GM12878 (cell line): ENCODE data around the gene ETV6. TPM values are rescaled to one million over a fixed set of nuclear protein-coding genes. Genes with fewer than 3 reads are reported as not detected.
A peak's percentile ranks its signal among the peaks of the same experiment; 100 is the strongest.

Experiments used
- CEBPB ChIP-seq, 2 experiments: fragments of 150-350 bp in 1 of 2; IDR thresholded peaks; 2 replicates each; pipeline ENCODE4 v1.6.1; 2012 to 2014; ENCODE audit warnings: low read depth in 2 of 2, low read length in 2 of 2, borderline replicate concordance in 1 of 2, inconsistent platforms in 1 of 2
- CHD1 ChIP-seq: IDR thresholded peaks from 2 replicates; pipeline ENCODE4 v1.6.1; 2012; ENCODE audit warnings: low read depth, low read length, improper control_type of control experiment
- CHD2 ChIP-seq: IDR thresholded peaks from 2 replicates; pipeline ENCODE4 v1.6.1; 2011; ENCODE audit warnings: low read depth, low read length, improper control_type of control experiment, borderline replicate concordance
- CHD4 ChIP-seq: fragments of 200-600 bp; sonication (generic); IDR thresholded peaks from 2 replicates; pipeline ENCODE4 v1.6.1; 2016; ENCODE audit warnings: mild to moderate bottlenecking
- ETV6 ChIP-seq, 2 experiments: fragments of 450-650 bp in 1 of 2; IDR thresholded peaks in 1 of 2; conservative IDR thresholded peaks in 1 of 2; 2 replicates each; pipeline ENCODE4 v1.6.1; 2014; ENCODE audit warnings: antibody characterized with exemption in 1 of 2, borderline replicate concordance in 1 of 2, low read depth in 1 of 2, mild to moderate bottlenecking in 1 of 2, moderate library complexity in 1 of 2
- JUNB ChIP-seq: IDR thresholded peaks from 2 replicates; pipeline ENCODE4 v1.6.1; 2016; ENCODE audit warnings: antibody characterized with exemption, mild to moderate bottlenecking
- NFYB ChIP-seq: IDR thresholded peaks from 2 replicates; pipeline ENCODE4 v1.6.1; 2011; ENCODE audit warnings: low read depth, mild to moderate bottlenecking, low read length, improper control_type of control experiment, moderate library complexity; ENCODE audit not compliant: insufficient read depth
- RUNX3 ChIP-seq: IDR thresholded peaks from 2 replicates; pipeline ENCODE4 v1.6.1; 2012; ENCODE audit warnings: low read length, inconsistent platforms
- SUPT20H ChIP-seq: IDR thresholded peaks from 2 replicates; pipeline ENCODE4 v1.6.1; 2011; ENCODE audit warnings: low read depth, mild to moderate bottlenecking, low read length, moderate library complexity, borderline replicate concordance; ENCODE audit not compliant: control insufficient read depth
- WRNIP1 ChIP-seq: IDR thresholded peaks from 2 replicates; pipeline ENCODE4 v1.6.1; 2011; ENCODE audit warnings: low read depth, low read length, improper control_type of control experiment, borderline replicate concordance
- ZNF207 ChIP-seq: fragments of 450-650 bp; IDR thresholded peaks from 2 replicates; pipeline ENCODE4 v1.6.1; 2014; ENCODE audit warnings: antibody characterized with exemption, mild to moderate bottlenecking, borderline replicate concordance
- polyA plus RNA-seq, 11 experiments: library from polyadenylated mRNA; depleted of rRNA in 4 of 11; unstranded in 6 of 11; stranded (reverse) in 5 of 11; fragments of >200 nt; fragmentation: Nextera tagmentation in 4 of 11; fragmentation: Illumina TruSeq in 1 of 11; extraction: Ambion mirVana in 4 of 11; extraction: Trizol in 1 of 11; gene quantifications; 1 replicate in 1 of 11; 2 replicates in 10 of 11; pipeline versions ENCODE4 v1.2.1 to v1.2.3, GENCODE V29; 2011 to 2016; ENCODE audit warnings: inconsistent platforms in 2 of 11, missing spikeins in 2 of 11, low read depth in 1 of 11
- total RNA-seq, 4 experiments: library from RNA; depleted of rRNA in 3 of 4; stranded (reverse); fragments of >200 nt in 3 of 4; fragmentation: Illumina TruSeq in 1 of 4; extraction: Trizol in 1 of 4; gene quantifications; 2 replicates each; pipeline versions ENCODE4 v1.2.1 to v1.2.3, GENCODE V29; 2013 to 2021
- TF ChIP-seq, protein P1 (sequence below): fragments of 450-650 bp; IDR thresholded peaks from 2 replicates; pipeline ENCODE4 v1.6.1; 2017; ENCODE audit warnings: mild to moderate bottlenecking
- TF ChIP-seq, protein P2 (sequence below): fragments of 450-650 bp; IDR thresholded peaks from 2 replicates; pipeline ENCODE4 v1.6.1; 2017; ENCODE audit warnings: antibody characterized with exemption, mild to moderate bottlenecking, moderate library complexity
- TF ChIP-seq, protein P3 (sequence below): IDR thresholded peaks from 2 replicates; pipeline ENCODE4 v1.6.1; 2011; ENCODE audit warnings: borderline replicate concordance, low read depth, mild to moderate bottlenecking, moderate library complexity, mixed read lengths, low read length; ENCODE audit not compliant: insufficient read depth; ENCODE audit errors: extremely low read length
- TF ChIP-seq, protein P4 (sequence below): fragments of 450-650 bp; IDR thresholded peaks from 2 replicates; pipeline ENCODE4 v1.6.1; 2016; ENCODE audit warnings: mild to moderate bottlenecking, moderate library complexity, borderline replicate concordance
- TF ChIP-seq, protein P5 (sequence below): IDR thresholded peaks from 2 replicates; pipeline ENCODE4 v1.6.1; 2012; ENCODE audit warnings: low read depth, low read length, improper control_type of control experiment
- TF ChIP-seq, protein P6 (sequence below): fragments of 450-650 bp; IDR thresholded peaks from 2 replicates; pipeline ENCODE4 v1.6.1; 2016; ENCODE audit warnings: mild to moderate bottlenecking

ETV6 gene
- total and polyA plus RNA-seq, 10 of the 15 experiments (the other 5 are each of a cell fraction or from before 2014, with no cell fraction given), result 6.6 to 74.8 (median 24.6) TPM

DNA sequence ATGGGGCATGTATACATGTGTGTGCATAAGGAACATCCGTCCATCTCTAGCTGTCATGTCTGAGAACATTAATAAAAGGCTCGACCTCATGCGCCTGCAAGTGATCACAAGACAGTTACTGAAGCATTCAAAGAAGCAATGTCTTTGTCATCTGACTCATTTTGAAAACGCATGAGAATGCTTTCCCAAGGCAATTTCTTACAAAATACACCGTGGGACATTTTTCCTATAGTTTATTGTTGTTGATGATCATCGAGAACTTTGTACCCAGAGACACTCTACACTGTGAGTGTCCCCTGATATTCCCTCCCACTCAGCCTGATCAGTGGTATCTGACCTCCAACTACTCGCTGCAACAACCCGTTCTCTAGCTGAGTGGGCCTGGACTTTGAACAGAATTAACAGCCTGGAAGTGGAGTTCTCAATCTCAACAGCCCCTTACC is 68.1 kb downstream of the ETV6 start (continued):
- TF ChIP-seq CHD4 (no peak), RUNX3 (peak; percentile 37; the same call in 1 of the 2 replicates), NFYB (no peak), SUPT20H (no peak), CEBPB (IDR thresholded peaks at IDR 0.05; ENCODE audit: borderline replicate concordance in 1 of 2, low read depth in 2 of 2, low read length in 2 of 2) (no peak), WRNIP1 (no peak), ETV6 (conservative IDR thresholded peaks at IDR 0.05 in 1 of 2, IDR thresholded peaks at IDR 0.05 in 1 of 2; ENCODE audit: borderline replicate concordance in 1 of 2, low read depth in 1 of 2) (no peak), CHD1 (no peak), CHD2 (0 out of 2 replicates have a peak, but pooled peaks have one; percentile 32), JUNB (peak; percentile 57), ZNF207 (no peak)
- TF ChIP-seq, protein P1, sequence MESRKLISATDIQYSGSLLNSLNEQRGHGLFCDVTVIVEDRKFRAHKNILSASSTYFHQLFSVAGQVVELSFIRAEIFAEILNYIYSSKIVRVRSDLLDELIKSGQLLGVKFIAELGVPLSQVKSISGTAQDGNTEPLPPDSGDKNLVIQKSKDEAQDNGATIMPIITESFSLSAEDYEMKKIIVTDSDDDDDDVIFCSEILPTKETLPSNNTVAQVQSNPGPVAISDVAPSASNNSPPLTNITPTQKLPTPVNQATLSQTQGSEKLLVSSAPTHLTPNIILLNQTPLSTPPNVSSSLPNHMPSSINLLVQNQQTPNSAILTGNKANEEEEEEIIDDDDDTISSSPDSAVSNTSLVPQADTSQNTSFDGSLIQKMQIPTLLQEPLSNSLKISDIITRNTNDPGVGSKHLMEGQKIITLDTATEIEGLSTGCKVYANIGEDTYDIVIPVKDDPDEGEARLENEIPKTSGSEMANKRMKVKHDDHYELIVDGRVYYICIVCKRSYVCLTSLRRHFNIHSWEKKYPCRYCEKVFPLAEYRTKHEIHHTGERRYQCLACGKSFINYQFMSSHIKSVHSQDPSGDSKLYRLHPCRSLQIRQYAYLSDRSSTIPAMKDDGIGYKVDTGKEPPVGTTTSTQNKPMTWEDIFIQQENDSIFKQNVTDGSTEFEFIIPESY, result no peak
- TF ChIP-seq, protein P2, sequence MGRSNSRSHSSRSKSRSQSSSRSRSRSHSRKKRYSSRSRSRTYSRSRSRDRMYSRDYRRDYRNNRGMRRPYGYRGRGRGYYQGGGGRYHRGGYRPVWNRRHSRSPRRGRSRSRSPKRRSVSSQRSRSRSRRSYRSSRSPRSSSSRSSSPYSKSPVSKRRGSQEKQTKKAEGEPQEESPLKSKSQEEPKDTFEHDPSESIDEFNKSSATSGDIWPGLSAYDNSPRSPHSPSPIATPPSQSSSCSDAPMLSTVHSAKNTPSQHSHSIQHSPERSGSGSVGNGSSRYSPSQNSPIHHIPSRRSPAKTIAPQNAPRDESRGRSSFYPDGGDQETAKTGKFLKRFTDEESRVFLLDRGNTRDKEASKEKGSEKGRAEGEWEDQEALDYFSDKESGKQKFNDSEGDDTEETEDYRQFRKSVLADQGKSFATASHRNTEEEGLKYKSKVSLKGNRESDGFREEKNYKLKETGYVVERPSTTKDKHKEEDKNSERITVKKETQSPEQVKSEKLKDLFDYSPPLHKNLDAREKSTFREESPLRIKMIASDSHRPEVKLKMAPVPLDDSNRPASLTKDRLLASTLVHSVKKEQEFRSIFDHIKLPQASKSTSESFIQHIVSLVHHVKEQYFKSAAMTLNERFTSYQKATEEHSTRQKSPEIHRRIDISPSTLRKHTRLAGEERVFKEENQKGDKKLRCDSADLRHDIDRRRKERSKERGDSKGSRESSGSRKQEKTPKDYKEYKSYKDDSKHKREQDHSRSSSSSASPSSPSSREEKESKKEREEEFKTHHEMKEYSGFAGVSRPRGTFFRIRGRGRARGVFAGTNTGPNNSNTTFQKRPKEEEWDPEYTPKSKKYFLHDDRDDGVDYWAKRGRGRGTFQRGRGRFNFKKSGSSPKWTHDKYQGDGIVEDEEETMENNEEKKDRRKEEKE, result no peak
- TF ChIP-seq, protein P3, sequence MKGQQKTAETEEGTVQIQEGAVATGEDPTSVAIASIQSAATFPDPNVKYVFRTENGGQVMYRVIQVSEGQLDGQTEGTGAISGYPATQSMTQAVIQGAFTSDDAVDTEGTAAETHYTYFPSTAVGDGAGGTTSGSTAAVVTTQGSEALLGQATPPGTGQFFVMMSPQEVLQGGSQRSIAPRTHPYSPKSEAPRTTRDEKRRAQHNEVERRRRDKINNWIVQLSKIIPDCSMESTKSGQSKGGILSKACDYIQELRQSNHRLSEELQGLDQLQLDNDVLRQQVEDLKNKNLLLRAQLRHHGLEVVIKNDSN, result no peak
- TF ChIP-seq, protein P4, sequence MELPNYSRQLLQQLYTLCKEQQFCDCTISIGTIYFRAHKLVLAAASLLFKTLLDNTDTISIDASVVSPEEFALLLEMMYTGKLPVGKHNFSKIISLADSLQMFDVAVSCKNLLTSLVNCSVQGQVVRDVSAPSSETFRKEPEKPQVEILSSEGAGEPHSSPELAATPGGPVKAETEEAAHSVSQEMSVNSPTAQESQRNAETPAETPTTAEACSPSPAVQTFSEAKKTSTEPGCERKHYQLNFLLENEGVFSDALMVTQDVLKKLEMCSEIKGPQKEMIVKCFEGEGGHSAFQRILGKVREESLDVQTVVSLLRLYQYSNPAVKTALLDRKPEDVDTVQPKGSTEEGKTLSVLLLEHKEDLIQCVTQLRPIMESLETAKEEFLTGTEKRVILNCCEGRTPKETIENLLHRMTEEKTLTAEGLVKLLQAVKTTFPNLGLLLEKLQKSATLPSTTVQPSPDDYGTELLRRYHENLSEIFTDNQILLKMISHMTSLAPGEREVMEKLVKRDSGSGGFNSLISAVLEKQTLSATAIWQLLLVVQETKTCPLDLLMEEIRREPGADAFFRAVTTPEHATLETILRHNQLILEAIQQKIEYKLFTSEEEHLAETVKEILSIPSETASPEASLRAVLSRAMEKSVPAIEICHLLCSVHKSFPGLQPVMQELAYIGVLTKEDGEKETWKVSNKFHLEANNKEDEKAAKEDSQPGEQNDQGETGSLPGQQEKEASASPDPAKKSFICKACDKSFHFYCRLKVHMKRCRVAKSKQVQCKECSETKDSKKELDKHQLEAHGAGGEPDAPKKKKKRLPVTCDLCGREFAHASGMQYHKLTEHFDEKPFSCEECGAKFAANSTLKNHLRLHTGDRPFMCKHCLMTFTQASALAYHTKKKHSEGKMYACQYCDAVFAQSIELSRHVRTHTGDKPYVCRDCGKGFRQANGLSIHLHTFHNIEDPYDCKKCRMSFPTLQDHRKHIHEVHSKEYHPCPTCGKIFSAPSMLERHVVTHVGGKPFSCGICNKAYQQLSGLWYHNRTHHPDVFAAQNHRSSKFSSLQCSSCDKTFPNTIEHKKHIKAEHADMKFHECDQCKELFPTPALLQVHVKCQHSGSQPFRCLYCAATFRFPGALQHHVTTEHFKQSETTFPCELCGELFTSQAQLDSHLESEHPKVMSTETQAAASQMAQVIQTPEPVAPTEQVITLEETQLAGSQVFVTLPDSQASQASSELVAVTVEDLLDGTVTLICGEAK, result no peak
- TF ChIP-seq, protein P5, sequence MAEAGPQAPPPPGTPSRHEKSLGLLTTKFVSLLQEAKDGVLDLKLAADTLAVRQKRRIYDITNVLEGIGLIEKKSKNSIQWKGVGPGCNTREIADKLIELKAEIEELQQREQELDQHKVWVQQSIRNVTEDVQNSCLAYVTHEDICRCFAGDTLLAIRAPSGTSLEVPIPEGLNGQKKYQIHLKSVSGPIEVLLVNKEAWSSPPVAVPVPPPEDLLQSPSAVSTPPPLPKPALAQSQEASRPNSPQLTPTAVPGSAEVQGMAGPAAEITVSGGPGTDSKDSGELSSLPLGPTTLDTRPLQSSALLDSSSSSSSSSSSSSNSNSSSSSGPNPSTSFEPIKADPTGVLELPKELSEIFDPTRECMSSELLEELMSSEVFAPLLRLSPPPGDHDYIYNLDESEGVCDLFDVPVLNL, result no peak
- TF ChIP-seq, protein P6, sequence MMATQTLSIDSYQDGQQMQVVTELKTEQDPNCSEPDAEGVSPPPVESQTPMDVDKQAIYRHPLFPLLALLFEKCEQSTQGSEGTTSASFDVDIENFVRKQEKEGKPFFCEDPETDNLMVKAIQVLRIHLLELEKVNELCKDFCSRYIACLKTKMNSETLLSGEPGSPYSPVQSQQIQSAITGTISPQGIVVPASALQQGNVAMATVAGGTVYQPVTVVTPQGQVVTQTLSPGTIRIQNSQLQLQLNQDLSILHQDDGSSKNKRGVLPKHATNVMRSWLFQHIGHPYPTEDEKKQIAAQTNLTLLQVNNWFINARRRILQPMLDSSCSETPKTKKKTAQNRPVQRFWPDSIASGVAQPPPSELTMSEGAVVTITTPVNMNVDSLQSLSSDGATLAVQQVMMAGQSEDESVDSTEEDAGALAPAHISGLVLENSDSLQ, result peak; percentile 71
